ENCODE data around the gene TSHZ2. TPM values are rescaled to one million over a fixed set of nuclear protein-coding genes. Genes with fewer than 3 reads are reported as not detected.

TSHZ2 gene
- total and polyA plus RNA-seq, 2 of the 4 experiments (the other 2 are of a cell fraction) = under 0.01 to 0.02 TPM

DNA sequence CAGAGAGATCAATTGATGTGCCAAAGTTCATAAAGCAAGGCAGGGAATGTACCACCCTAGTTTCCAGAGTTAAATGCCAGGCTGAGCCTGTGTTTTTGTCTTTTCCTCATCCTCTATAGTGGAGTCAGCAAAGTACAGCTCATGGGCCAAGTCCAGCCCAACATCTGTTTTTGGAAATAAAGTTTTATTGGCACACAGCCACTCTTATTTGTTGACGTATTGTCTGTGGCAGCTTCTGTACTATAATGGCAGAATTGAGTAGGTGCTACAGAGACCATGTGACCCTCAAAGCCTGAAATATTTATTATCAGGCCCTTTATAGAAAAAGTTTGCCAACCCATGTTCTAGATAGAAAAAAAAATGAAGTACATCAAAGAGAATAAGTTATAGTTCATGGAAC lies 187.0 kb downstream of the TSHZ2 start:
- Histone ChIP-seq H3K18ac (ENCODE audit: low read depth, low read length) (no peak overlapping the region), H3K56ac (ENCODE audit: extremely low read depth, insufficient read depth, low read length) (no peak overlapping the region), H3K36me3 (ENCODE audit: control insufficient read depth, insufficient read depth, low read length) (no peaks in the 10 kb centered on the region), H2BK20ac (ENCODE audit: low read depth, low read length) (no peak overlapping the region), H3K4me1 (ENCODE audit: control insufficient read depth, insufficient read depth, low read length) (no peaks in the 10 kb centered on the region), H3K9me1 (ENCODE audit: insufficient read depth, low read length) (no peaks in the 10 kb centered on the region), H4K91ac (ENCODE audit: insufficient read depth, low read depth, low read length) (no peak overlapping the region), H3K23ac (ENCODE audit: low read depth, low read length) (no peak overlapping the region), H2BK15ac (ENCODE audit: low read depth, low read length) (no peak overlapping the region), H3K4ac (ENCODE audit: low read depth, low read length) (no peak overlapping the region), H3K14ac (replicated peaks; ENCODE audit: low read depth, low read length) (no peak overlapping the region), H4K8ac (ENCODE audit: low read depth in 2 of 2, low read length in 2 of 2) (no peak overlapping the region), H3K9me3 (ENCODE audit: control insufficient read depth, insufficient read depth, low read length) (no peaks in the 10 kb centered on the region), H3K4me2 (ENCODE audit: low read depth, low read length) (no peak overlapping the region), H4K5ac (ENCODE audit: low read depth, low read length) (no peak overlapping the region), H3K79me1 (ENCODE audit: low read depth in 1 of 2, low read length in 2 of 2) (no peaks in the 10 kb centered on the region), H3K27me3 (ENCODE audit: control insufficient read depth, insufficient read depth, low read length) (no peaks in the 10 kb centered on the region), H2AFZ (replicated peaks; ENCODE audit: low read length, poor library complexity) (no peak overlapping the region), H3K4me3 (ENCODE audit: insufficient read depth, low read depth, low read length) (no peak overlapping the region), H2BK120ac (ENCODE audit: low read depth, low read length) (no peak overlapping the region), H3K9ac (ENCODE audit: low read depth, low read length) (no peak overlapping the region), H2BK5ac (ENCODE audit: low read depth, low read length, poor library complexity, severe bottlenecking) (no peak overlapping the region), H3K27ac (ENCODE audit: insufficient read depth, low read length) (no peak overlapping the region), H4K20me1 (ENCODE audit: insufficient read depth, low read length) (no peaks in the 10 kb centered on the region), H2AK5ac (ENCODE audit: low read depth, low read length) (no peak overlapping the region), H2AK9ac (replicated peaks; ENCODE audit: low read depth, low read length, poor library complexity) (no peak overlapping the region)
- in situ Hi-C loops (cut with MboI; ENCODE audit: low sequenced_read_pairs) (loop anchor here (25.0 kb wide), 1 partner anchor 778 kb away; no protein-coding TSS in a partner anchor), dilution Hi-C loops (cut with HindIII; ENCODE audit: low sequenced_read_pairs, unreplicated experiment) (no loop called here), intact Hi-C loops (cut with micrococcal nuclease) (no loop called here)
- DNase-seq = no peak
- ChIA-PET POLR2A (ENCODE audit: unreplicated experiment) (no interaction called here), CTCF (interaction anchor here (1.3 kb wide), 1 partner anchor 389 kb away, joined by 3 read pairs; no protein-coding TSS in a partner anchor)
- BruUV-seq (replicated peaks) = no TSS peak
- TF ChIP-seq FOS (IDR thresholded peaks at IDR 0.05; ENCODE audit: low read depth, low read length) = no peak
- WGBS, 2 experiments (ENCODE audit: extremely low coverage in 2 of 2, insufficient read length in 1 of 2) = no CpG with 5 or more reads among the region's 1 CpG
- ATAC-seq (ENCODE audit: low read depth) = no peak

Data from IMR-90 (cell line).